GM19238 (cell line): Measurements from ENCODE around the gene MATR3.
"Not testable (repeated sequence)": the region's sequence is repeated elsewhere in the genome, so short reads cannot be mapped to it uniquely, and the experiment has no call there.

Experiments used
- DNase-seq: peaks from one replicate; pipeline ENCODE4 v3.0.0; 2011; ENCODE audit warnings: low spot score; ENCODE audit not compliant: insufficient read length

MATR3 gene

DNA sequence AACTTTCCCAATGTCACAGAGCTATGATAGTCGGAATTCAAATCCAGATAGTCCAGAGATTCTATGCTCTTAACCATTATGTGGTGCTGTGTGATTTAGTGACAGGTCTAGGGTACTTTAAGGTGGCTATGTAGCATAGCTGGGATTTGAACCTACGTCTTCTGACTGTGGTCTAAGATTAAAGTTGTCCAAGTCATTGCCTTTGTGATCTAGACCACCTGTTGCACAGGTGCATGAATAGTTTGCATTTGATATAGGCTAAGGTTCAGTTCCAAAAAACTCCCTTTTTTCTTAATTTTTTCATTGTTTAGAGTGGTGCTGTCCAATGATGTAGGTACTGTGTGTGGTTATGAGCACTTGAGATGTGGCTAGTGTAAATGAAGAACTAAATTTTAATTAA is 50.6 kb downstream of the MATR3 start:
- no peak for DNase-seq

DNA sequence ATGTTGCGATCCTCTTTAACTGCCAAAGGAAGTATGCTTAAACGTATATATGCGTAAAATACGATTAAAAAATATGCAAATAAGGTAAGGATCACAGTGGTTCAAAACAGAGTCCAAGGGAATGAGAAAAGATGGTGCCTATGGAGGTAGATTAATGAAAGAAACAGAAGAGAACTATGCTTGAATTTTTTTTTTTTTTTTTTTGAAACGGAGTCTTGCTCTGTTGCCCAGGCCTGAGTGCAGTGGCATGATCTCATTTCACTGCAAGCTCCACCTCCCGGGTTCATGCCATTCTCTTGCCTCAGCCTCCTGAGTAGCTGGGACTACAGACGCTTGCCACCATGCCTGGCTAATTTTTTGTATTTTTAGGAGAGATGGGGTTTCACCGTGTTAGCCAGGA is 51.9 kb downstream of the MATR3 start:
- DNase-seq = not testable (repeated sequence)

DNA sequence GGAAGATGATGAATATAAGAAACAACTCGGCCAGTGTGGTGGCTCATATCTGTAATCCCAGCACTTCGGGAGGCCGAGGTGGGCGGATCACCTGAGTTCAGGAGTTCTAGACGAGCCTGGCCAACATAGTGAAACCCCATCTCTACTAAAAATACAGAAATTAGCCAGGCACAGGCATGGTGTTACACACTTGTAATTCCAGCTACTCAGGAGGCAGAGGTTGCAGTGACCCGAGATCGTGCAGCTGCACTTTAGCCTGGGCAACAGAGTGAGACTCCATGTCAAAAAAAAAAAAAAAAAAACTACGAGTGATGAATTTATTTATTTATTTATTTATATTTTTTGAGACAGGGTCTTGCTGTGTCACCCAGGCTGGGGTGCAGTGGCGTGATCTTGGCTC is 54.3 kb downstream of the MATR3 start:
- DNase-seq = not testable (repeated sequence)

DNA sequence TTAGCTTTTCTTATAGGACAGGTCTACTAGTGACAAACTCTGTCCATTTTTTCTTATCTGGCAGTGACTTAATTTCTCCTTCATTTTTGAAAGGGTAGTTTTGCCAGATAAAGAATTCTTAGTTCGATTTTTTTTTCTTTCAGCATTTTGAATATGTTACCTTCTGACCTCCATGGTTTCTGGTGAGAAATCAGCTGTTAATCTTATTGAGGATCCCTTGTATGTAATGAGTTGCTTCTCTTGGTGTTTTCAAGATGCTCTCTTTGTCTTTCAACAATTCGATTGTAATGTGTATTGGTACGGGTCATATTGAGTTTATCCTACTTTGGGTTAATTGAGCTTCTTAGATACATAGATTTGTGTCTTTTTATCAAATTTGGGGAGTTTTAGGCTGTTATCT is 60.6 kb downstream of the MATR3 start:
- no peak for DNase-seq

DNA sequence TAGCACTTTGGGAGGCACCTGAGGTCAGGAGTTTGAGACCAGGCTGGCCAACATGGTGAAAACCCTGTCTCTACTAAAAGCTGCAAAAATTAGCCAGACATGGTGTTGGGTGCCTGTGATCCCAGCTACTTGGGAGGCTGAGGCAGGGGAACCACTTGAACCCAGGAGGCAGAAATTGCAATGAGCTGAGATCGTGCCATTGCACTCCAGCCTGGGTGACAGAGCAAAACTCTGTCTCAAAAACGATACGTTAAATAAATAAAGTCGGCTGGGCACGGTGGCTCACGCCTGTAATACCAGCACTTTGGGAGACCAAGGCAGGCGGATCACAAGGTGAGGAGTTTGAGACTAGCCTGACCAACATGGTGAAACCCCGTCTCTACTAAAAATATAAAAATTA is 62.4 kb downstream of the MATR3 start:
- DNase-seq = not testable (repeated sequence)

DNA sequence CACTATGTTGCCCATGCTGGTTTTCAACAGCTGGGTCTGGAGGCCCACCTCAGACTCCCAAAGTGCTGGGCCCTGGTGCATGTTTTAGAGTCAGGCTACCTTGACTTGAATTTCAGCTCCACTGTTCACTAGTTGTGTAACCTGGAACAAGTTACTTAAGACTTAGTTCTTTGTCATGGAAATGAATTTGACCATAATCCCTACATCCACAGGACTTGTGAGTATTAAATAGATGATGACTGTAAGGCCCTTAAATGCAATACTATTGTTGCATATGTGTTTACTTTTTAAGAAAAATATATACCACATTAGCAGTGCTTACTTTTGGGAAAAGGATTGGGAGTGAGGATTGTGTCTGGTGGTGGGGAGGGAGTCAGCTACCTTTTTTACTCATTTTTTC is 64.5 kb downstream of the MATR3 start:
- DNase-seq = no peak

DNA sequence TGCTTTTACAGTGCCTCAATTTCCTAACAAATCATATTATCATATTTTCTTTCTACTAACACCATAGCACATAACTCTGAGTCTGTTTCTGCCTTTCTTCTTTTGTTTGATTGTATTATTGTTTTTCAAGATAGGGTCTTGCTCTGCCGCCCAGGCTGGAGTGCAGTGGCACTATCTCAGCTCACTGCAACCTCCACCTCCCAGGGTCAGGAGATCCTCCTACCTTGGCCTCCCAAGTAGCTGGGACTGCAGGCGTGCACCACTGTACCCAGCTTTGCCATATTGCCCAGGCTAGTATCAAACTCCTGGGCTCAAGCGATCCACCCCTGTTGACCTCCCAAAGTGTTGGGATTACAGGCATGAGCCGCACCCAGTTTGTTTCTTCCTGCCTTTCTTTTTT is 66.8 kb downstream of the MATR3 start:
- no peak for DNase-seq

DNA sequence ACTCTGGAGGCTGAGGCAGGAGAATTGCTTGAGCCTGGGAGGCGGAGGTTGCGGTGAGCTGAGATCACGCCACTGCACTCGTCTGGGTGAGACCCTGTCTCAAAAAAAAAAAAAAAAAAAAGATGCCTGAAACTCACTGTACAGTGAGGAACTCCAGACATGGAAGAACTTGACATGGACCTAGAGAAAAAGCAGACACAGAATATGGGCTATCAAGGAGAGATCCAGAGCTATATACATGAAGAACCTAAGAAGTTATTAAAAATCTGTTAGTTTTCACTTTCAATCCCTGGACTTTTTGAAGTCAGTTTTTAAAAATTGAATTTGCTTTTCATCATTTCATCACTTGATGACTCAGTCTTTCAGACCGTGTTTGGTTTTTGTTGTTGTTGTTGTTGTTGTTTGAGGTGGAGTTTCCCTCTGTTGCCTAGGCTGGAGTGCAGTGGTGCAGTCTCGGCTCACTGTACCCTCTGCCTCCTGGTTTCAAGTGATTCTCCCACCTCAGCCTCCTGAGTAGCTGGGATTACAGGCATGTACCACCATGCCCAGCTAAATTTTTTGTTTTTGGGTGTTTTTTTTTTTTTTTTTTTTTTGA is 68.4 kb downstream of the MATR3 start:
- DNase-seq = no peak

DNA sequence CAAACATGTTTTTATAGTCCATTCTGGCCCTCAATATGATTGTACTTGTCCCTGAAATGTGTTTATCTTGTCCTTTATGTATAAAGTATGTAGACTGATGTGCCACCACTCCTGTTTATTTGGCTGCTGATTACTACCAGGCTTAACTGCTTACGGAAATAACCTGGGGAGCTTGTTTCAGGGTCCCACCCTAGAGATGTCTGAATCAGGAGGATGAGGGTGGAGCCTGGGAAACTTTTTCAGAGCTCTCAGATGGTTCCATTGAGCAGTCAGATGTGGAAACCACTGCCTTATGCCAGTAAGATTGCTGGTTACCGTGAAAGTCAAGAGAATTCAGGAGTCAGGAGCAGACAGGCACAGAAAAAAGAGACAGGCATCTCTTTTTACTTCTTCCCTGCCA is 70.4 kb downstream of the MATR3 start:
- DNase-seq = no peak

DNA sequence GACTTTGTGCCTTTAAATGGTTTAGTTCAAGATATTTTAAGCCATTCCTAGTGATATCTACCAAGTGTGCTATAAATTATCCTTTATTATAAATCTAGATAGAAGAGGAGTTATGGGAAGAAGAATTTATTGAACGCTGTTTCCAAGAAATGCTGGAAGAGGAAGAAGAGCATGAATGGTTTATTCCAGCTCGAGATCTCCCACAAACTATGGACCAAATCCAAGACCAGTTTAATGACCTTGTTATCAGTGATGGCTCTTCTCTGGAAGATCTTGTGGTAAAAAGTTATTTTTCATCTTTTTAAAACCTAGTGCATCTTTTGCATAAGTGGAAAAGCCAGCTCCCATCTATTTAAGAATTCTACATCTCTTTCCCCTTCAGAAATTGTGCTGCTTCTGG is 70.9 kb downstream of the MATR3 start:
- DNase-seq = no peak

DNA sequence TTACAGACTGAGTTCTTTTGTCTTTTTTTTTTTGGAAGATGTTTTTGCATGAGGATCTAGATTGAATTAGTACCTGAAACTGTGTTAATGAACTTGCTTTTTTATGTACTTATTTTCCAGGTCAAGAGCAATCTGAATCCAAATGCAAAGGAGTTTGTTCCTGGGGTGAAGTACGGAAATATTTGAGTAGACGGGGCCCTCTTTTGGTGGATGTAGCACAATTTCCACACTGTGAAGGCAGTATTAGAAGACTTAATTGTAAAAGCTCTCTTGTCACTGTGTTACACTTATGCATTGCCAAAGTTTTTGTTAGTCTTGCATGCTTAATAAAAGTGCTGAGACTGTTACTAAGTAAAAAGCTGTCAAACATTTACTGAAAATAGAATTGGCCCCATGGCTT is 75.1 kb downstream of the MATR3 start:
- DNase-seq = no peak

DNA sequence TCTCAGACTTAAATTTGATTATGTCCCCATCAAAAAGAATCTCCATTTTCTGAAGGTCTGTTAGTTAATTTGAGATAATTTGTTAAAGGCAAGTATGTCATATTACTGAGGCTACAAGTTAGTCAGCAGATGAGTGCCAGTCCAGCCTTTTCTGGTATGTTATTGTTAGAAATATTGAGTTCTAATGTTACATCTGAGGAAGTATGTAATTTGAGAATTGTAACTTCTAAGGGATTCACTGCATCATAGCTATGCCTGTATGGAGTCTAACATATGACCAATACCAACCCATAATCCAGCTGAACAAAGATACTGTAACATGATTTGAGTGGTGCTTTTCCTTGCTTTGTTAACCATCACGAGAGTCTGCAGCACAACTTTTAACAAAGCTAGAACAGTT is 75.6 kb downstream of the MATR3 start:
- DNase-seq = no peak

DNA sequence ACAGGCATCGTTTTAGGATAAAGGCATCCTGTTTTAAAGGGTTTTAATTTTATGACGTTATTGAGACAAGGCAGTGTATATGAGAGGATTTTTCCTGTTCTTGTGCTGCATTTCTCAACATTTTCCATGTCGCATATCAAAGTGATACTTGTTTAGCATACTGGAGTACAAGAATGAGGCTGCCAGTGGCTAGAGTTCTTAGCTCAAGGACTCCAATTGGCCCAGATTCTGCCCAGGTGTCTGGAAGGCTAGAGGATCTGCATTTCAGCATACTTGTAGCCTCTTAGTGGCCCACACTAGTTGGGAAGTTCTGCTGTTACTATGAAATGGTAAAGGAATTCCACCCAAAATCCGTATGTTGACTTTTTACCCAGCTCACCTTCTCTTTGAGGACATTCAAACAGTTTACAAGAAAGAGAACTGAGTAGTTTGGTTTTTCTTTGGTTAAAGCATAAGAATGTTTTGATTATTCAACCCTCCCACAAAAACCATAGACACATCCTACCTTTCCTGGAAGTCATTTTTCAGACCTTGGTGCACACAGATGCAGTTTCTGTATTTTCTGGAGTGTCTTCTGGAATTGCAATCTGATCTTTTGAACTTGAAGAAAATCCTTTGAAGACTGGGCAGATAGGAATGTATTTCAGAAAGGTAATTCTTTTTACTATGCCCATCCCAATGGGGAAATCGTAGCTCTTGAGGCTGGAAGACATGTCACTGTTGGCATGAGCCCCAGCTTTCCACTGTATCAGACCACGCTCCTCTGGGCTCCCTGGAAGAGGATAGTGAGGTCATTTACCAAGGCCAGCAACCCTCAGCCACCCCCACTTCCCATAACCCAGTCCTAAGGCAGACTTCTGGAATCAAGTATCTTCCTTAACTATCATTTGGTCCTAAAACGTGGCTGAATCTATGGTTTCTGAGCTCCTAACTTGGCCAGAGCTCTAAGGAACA is 78.2 kb downstream of the MATR3 start:
- DNase-seq = no peak

DNA sequence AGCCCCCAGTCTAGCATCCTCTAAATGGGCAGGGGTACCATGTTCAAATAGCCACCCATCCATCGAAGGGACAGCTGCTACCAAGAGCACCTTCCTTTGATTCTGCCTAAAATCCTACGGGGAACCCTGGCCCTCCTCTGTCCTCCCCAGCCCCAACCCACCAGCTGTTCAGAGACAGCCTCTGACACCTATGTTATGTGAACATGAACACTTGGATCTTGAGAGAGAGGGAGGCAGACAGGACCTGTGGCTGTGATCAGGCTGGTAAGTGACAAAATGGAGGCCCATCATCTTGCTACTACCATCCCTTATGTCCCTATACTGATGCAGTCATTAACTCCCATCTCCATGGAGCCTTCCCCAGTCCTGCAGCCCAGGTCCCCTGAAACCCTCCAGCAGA is 81.4 kb downstream of the MATR3 start:
- no peak for DNase-seq

DNA sequence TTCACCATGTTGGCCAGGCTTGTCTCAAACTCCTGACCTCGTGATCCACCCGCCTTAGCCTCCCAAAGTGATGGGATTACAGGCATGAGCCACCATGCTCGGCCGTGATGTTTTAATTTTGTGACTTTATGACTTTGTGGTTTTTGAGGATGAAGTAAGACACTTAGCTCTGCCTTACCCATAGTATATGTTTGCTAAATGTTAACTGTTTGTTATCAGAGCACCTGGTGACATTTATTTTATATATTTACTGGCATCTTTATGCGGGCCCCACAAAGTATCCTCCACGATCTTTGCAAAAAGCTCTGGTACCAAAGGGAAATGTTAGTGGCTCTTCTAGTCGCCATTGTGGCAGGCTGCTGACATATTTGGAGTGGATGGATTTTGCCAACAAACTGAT is 82.8 kb downstream of the MATR3 start:
- DNase-seq = no peak

DNA sequence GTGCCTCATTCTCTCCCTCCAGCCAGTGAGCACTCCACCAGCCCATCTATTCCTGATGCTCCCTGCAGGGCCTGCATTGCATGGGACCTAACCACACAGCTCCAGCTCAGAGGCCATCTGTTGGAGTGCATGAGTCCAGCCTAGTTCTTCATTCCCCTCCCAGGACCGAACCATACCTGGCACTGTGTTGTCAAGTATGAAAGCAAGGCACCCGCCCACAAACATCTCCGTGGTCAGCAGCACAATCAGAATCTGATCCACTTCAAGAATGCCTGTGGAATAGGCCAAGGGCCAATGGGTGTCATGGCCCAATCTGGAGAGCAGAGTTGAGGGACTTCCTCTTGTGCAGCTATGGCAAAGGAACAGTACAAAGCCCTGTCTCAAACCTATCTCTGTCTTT is 83.7 kb downstream of the MATR3 start:
- no peak for DNase-seq

DNA sequence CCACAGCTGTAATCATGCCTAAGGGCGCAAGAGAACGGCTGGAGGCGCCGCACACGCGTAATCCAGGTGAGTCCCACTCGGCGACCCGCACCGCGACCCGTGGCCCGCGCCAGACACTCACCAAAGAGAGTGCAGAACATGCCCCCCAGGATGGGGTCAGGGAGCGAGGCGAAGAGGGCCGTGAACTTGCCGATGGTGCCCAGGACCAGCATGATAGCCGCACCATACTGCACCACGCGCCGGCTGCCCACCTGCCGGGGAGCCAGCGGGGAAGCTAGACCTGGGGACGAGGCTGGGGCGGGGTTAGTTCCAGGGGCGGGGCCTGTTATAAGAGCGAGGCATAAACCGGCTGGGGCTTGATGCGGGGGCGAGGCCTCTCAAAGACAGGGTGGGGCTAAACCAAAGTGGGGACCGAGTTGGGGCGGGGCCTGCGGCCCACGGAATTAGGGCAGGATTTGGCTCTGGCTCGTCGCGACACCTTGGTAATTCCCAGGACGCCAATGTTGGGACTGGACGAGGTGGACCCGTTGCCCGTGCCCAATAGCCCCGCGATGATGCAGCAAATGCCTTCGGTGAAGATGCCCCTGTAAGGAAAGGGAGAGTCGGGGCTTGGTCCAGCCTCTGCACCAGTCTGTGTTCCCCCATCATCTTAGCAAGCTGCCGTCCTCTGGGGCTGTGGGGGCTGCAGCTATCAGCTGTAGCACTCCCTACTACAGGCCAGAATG is 84.7 kb downstream of the MATR3 start:
- DNase-seq = no peak

DNA sequence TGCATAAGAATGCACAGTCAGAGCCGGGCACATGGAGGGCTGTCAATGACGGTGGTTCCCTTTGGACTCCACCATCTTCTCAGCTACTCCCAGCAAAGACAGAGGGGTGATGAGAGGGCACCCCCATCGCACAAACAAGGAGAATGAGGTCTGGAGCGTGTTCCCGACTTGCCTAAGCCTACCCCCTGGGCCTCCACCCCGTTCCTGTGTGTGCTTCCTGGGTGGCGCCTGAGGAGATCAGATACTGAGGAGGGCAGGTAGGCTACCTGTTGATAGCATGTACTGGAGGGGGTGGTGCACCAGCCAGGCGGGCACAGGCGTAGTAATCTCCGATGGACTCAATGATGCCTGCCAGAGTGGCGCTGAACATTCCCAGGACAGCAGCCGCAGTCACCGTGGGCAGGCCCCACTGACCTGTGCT is 85.4 kb downstream of the MATR3 start:
- DNase-seq = no peak

DNA sequence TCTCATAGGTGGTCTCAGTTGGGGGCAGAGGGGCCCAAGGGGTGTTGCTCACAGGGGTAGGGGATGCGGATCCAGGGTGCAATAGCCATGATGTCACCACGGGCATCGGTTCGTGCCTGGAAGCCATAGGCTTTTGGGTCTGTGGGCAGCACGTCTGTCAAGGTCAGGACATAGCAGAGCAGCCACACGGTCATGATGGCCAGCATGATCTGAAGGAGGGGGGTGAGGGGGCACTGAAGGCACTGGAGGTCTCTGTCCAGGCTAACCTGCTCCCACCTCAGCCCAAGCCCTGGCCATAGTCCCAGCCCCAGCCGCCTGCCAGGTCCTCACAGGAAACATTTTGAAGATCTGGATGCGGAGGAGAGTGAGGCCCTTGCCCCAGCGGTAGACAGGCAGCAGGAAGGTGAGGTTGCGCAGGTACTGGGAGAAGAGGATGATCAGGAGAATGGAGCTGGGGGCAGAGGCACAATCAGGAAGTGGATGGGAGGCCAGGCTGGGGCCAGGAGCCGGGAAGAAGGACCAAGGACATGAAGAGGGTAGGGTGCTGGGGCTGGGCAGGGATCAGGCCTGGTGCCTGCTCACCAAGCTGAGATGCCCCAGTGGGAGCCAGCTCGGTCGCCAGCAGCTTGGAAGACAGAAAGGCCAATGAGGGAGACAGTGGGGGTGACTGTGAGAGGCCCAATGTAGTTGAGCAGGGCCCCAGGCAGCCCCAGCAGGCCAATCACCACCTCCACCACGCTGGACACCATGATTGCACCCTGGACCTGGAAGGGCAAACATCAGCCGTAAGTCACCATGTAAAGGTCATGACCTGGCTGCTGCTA is 86.3 kb downstream of the MATR3 start:
- DNase-seq = no peak
